H1 (cell line): ENCODE data around the gene DIAPH2. TPM values are rescaled to one million over a fixed set of nuclear protein-coding genes. Genes with fewer than 3 reads are reported as not detected.

Source experiments
- CTCF ChIA-PET: fragments of 300-600 bp; sonication (Branson Sonifier 250); formaldehyde crosslinking; loops from one replicate; lab custom pipeline; 2021; ENCODE audit not compliant: partially characterized antibody; lab: Charles Lee
- POLR2A ChIA-PET: fragments of 300-600 bp; sonication (Branson Sonifier 250); formaldehyde crosslinking; loops from one replicate; lab custom pipeline; 2021; ENCODE audit warnings: inconsistent platforms; ENCODE audit not compliant: partially characterized antibody; lab: Charles Lee
- DNase-seq, 2 experiments: peaks; one replicate each; pipeline versions ENCODE4 v3.0.0 to v3.0.0-alpha.2; 2010 to 2022; ENCODE audit warnings: low spot score in 2 of 2, low read depth in 1 of 2, mixed read lengths in 1 of 2
- FAIRE-seq: peaks from 2 replicates; lab custom pipeline; 2011; peaks lifted over from hg19 to GRCh38; lab: Jason Lieb, UNC
- H2AFZ ChIP-seq: 2 replicates; pipeline ENCODE4 v1.8.1; 2012; ENCODE audit warnings: low read length, inconsistent platforms
- H2AK5ac ChIP-seq: 2 replicates; pipeline ENCODE4 v1.6.1; 2013; ENCODE audit warnings: low read depth, low read length
- H2BK120ac ChIP-seq: replicated peaks from 2 replicates; pipeline ENCODE3; 2013; ENCODE audit warnings: low read depth, low read length, inconsistent platforms
- H2BK12ac ChIP-seq: 2 replicates; pipeline ENCODE4 v1.6.1; 2013; ENCODE audit warnings: low read depth, low read length
- H2BK15ac ChIP-seq: 2 replicates; pipeline ENCODE4 v1.6.1; 2013; ENCODE audit warnings: low read length
- H2BK20ac ChIP-seq: 2 replicates; pipeline ENCODE4 v1.6.1; 2013; ENCODE audit warnings: low read length
- H2BK5ac ChIP-seq: 2 replicates; pipeline ENCODE4 v1.6.1; 2013; ENCODE audit warnings: low read depth, low read length
- H3K14ac ChIP-seq: 2 replicates; pipeline ENCODE4 v1.6.1; 2013; ENCODE audit warnings: inconsistent platforms; ENCODE audit not compliant: insufficient read length
- H3K18ac ChIP-seq: 2 replicates; pipeline ENCODE4 v1.6.1; 2013; ENCODE audit warnings: low read length; ENCODE audit errors: extremely low read depth
- H3K23ac ChIP-seq: 2 replicates; pipeline ENCODE4 v1.6.1; 2013; ENCODE audit warnings: inconsistent platforms; ENCODE audit not compliant: insufficient read length
- H3K23me2 ChIP-seq: 2 replicates; pipeline ENCODE4 v1.6.1; 2013; ENCODE audit warnings: low read depth, low read length
- H3K27ac ChIP-seq: 2 replicates; pipeline ENCODE4 v1.6.1; 2011; ENCODE audit warnings: low read depth, low read length, inconsistent platforms
- H3K27me3 ChIP-seq, 4 experiments: replicated peaks in 1 of 4; 1 replicate in 1 of 4; 2 replicates in 3 of 4; pipeline versions ENCODE4 v1.6.1 to v1.8.1; 2011 to 2013; ENCODE audit warnings: low read length in 3 of 4, mild to moderate bottlenecking in 3 of 4, inconsistent platforms in 2 of 4, mixed read lengths in 2 of 4, moderate library complexity in 1 of 4; ENCODE audit not compliant: control insufficient read depth in 3 of 4, insufficient read depth in 3 of 4; ENCODE audit errors: extremely low read depth in 1 of 4
- H3K36me3 ChIP-seq, 4 experiments: 2 replicates each; pipeline versions ENCODE4 v1.6.1 to v1.8.1; 2011 to 2013; ENCODE audit warnings: mild to moderate bottlenecking in 4 of 4, low read length in 3 of 4, moderate library complexity in 2 of 4, control low read depth in 1 of 4, inconsistent platforms in 1 of 4; ENCODE audit not compliant: insufficient read depth in 4 of 4, control insufficient read depth in 2 of 4
- H3K4ac ChIP-seq: replicated peaks from 2 replicates; pipeline ENCODE3; 2013; ENCODE audit warnings: low read length, low read depth, mixed read lengths, inconsistent platforms; ENCODE audit not compliant: insufficient read length
- H3K4me1 ChIP-seq, 4 experiments: replicated peaks in 1 of 4; 1 replicate in 1 of 4; 2 replicates in 3 of 4; pipeline versions ENCODE4 v1.6.1 to v1.8.1; 2011 to 2013; ENCODE audit warnings: low read length in 3 of 4, inconsistent platforms in 2 of 4, mixed read lengths in 1 of 4; ENCODE audit not compliant: insufficient read depth in 4 of 4, control insufficient read depth in 3 of 4
- H3K4me2 ChIP-seq, 2 experiments: 2 replicates each; pipeline versions ENCODE4 v1.6.1 to v1.8.1; 2011 to 2013; ENCODE audit warnings: low read depth in 2 of 2, low read length in 2 of 2, control low read depth in 1 of 2, inconsistent platforms in 1 of 2, mild to moderate bottlenecking in 1 of 2; ENCODE audit not compliant: insufficient read depth in 1 of 2
- H3K4me3 ChIP-seq, 4 experiments: fragments of 200-600, 300-600 bp in 1 of 4; sonication (generic), shearing (Covaris generic), sonication (Bioruptor Twin) in 1 of 4; 2 replicates each; pipeline versions ENCODE4 v1.5.1 to v1.8.1; 2011 to 2016; ENCODE audit warnings: low read length in 4 of 4, low read depth in 3 of 4, control low read depth in 2 of 4, inconsistent platforms in 2 of 4, mild to moderate bottlenecking in 2 of 4, mixed read lengths in 1 of 4, moderate library complexity in 1 of 4; ENCODE audit not compliant: insufficient read depth in 2 of 4; ENCODE audit errors: extremely low read depth in 1 of 4
- H3K56ac ChIP-seq: replicated peaks from 2 replicates; pipeline ENCODE3; 2013; ENCODE audit warnings: low read depth, mild to moderate bottlenecking, mixed read lengths, low read length, inconsistent platforms; ENCODE audit not compliant: insufficient read length
- H3K79me1 ChIP-seq: 2 replicates; pipeline ENCODE4 v1.6.1; 2013; ENCODE audit warnings: low read depth, low read length, control low read depth
- H3K79me2 ChIP-seq, 2 experiments: 2 replicates each; pipeline versions ENCODE4 v1.6.1 to v1.8.1; 2012 to 2013; ENCODE audit warnings: low read length in 2 of 2, mild to moderate bottlenecking in 2 of 2, inconsistent platforms in 1 of 2; ENCODE audit not compliant: insufficient read depth in 2 of 2, control insufficient read depth in 1 of 2
- H3K9ac ChIP-seq, 4 experiments: replicated peaks in 1 of 4; 1 replicate in 1 of 4; 2 replicates in 3 of 4; pipeline versions ENCODE4 v1.6.1 to v1.8.1; 2011 to 2013; ENCODE audit warnings: low read depth in 3 of 4, low read length in 3 of 4, control low read depth in 2 of 4, mild to moderate bottlenecking in 2 of 4, moderate library complexity in 2 of 4, inconsistent platforms in 1 of 4; ENCODE audit errors: extremely low read depth in 1 of 4
- H3K9me3 ChIP-seq, 2 experiments: 2 replicates each; pipeline versions ENCODE4 v1.6.1 to v1.8.1; 2012 to 2013; ENCODE audit warnings: mild to moderate bottlenecking in 2 of 2, moderate library complexity in 2 of 2, control low read depth in 1 of 2, inconsistent platforms in 1 of 2, low read depth in 1 of 2, low read length in 1 of 2, mixed read lengths in 1 of 2; ENCODE audit not compliant: insufficient read depth in 2 of 2
- H4K20me1 ChIP-seq, 2 experiments: replicated peaks in 1 of 2; 2 replicates each; pipeline versions ENCODE3 to v1.8.1; 2011 to 2013; ENCODE audit warnings: inconsistent platforms in 2 of 2, low read length in 2 of 2, mild to moderate bottlenecking in 1 of 2; ENCODE audit not compliant: insufficient read depth in 2 of 2, control insufficient read depth in 1 of 2
- H4K5ac ChIP-seq: 2 replicates; pipeline ENCODE4 v1.6.1; 2013; ENCODE audit warnings: low read length, low read depth, mixed read lengths, inconsistent platforms; ENCODE audit not compliant: insufficient read length
- H4K8ac ChIP-seq: 2 replicates; pipeline ENCODE4 v1.8.0; 2013; ENCODE audit warnings: mild to moderate bottlenecking, moderate library complexity, low read length, inconsistent platforms; ENCODE audit not compliant: insufficient read depth; ENCODE audit errors: extremely low read depth
- H4K91ac ChIP-seq: replicated peaks from 2 replicates; pipeline ENCODE3; 2013; ENCODE audit warnings: low read length, mixed read lengths, inconsistent platforms; ENCODE audit not compliant: insufficient read length
- CEBPB ChIP-seq: IDR thresholded peaks from 2 replicates; pipeline ENCODE4 v1.6.1; 2012; ENCODE audit warnings: low read depth, low read length
- CHD1 ChIP-seq: IDR thresholded peaks from 2 replicates; pipeline ENCODE4 v1.6.1; 2012; ENCODE audit warnings: low read depth, low read length, improper control_type of control experiment
- HDAC2 ChIP-seq, 2 experiments: fragments of 300-600 bp in 1 of 2; sonication (generic) in 1 of 2; IDR thresholded peaks; 2 replicates each; pipeline ENCODE4 v1.6.1; 2011 to 2012; ENCODE audit warnings: low read depth in 2 of 2, low read length in 2 of 2, mild to moderate bottlenecking in 2 of 2, moderate library complexity in 2 of 2, borderline replicate concordance in 1 of 2, inconsistent platforms in 1 of 2
- JUN ChIP-seq: IDR thresholded peaks from 2 replicates; pipeline ENCODE4 v1.6.1; 2011; ENCODE audit warnings: low read depth, mild to moderate bottlenecking, improper control_type of control experiment, low read length
- SIRT6 ChIP-seq: IDR thresholded peaks from one replicate; pipeline ENCODE4 v1.7.1; 2012; ENCODE audit warnings: low read length, inconsistent platforms
- WGBS, 2 experiments: shearing (Covaris generic) in 1 of 2; methylation state at CpG; one replicate each; pipeline versions ENCODE4 v1.1.6 to v1.1.7; 2013 to 2015; ENCODE audit warnings: low lambda C conversion rate in 2 of 2, mixed read lengths in 2 of 2, inconsistent platforms in 1 of 2, low coverage in 1 of 2, missing lambda C conversion rate in 1 of 2; ENCODE audit not compliant: insufficient replicate concordance in 2 of 2, insufficient coverage in 1 of 2, insufficient read length in 1 of 2; ENCODE audit errors: extremely low coverage in 1 of 2, missing lambda C conversion rate in 1 of 2; 5-methylcytosine and 5-hydroxymethylcytosine counted together
- polyA plus RNA-seq, 7 experiments: library from polyadenylated mRNA; depleted of rRNA in 3 of 7; stranded (reverse) in 5 of 7; unstranded in 2 of 7; fragments of >200 nt in 5 of 7; fragments of 200-250 nt in 2 of 7; gene quantifications; 1 replicate in 5 of 7; 2 replicates in 1 of 7; 4 replicates in 1 of 7; pipeline versions ENCODE4 v1.2.1 to v1.2.3, GENCODE V29; 2011 to 2013; ENCODE audit warnings: missing spikeins in 2 of 7, mixed read lengths in 2 of 7
- total RNA-seq: library from RNA; stranded (reverse); fragmentation: NEBNext Ultra II Directional; extraction: Animal tissue kit (Norgen Biotek cat#: 25700); gene quantifications from 2 replicates; pipeline ENCODE4 v1.2.1, GENCODE V29; 2021
- TF ChIP-seq, protein P1 (sequence below): IDR thresholded peaks from 2 replicates; pipeline ENCODE4 v1.6.1; 2012; ENCODE audit warnings: low read length, inconsistent platforms

The DIAPH2 gene
- total and polyA plus RNA-seq, 2 of the 8 experiments (the other 6 are each of a cell fraction or from before 2014, with no cell fraction given): 4.4 to 24.3 TPM

DNA sequence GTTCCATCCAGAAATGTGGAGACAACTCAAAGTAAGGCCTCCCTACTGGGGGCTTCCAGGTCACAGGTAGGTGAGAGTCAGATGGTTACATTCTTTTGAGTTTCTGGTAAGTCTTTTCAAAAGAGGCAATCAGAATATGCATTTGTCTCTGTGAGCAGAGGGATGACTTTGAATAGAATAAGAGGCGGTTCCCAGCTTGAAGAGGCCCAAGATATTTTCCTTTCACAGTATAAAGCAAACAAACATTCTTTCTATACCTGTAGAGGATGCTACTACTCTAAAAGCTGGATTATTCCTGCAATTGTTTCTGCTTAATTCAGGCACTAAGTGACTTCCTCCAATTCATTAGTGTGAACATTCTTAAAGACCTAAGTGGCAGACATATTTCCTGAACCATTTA is 44.4 kb downstream of the DIAPH2 start:
- H4K20me1 ChIP-seq: no peaks in the 10 kb centered on the region
- H2BK5ac ChIP-seq: no peak overlapping the region
- H3K23ac ChIP-seq: no peak overlapping the region
- H2AK5ac ChIP-seq: no peak overlapping the region
- H3K4me2 ChIP-seq: no peak overlapping the region
- no peak overlapping the region for H3K4me3 ChIP-seq
- 29% methylated on average over 1 of the region's 1 CpG; no CpG with 5 or more reads in 1 of the 2 experiments for WGBS, 2 experiments
- POLR2A ChIA-PET: no interaction called here
- H3K4me1 ChIP-seq: no peaks in the 10 kb centered on the region; a peak in 1 of 7 replicates
- H2BK120ac ChIP-seq: no peak overlapping the region
- no peaks in the 10 kb centered on the region for H3K36me3 ChIP-seq
- H4K8ac ChIP-seq: no peak overlapping the region
- CTCF ChIA-PET: no interaction called here
- no peak overlapping the region for H3K14ac ChIP-seq
- H3K79me2 ChIP-seq: no peaks in the 10 kb centered on the region
- no peak for FAIRE-seq
- no peak overlapping the region for H3K56ac ChIP-seq
- no peak overlapping the region for H2AFZ ChIP-seq
- H3K9me3 ChIP-seq: no peaks in the 10 kb centered on the region
- H3K18ac ChIP-seq: no peak overlapping the region
- no peaks in the 10 kb centered on the region for H3K27me3 ChIP-seq
- no peaks in the 10 kb centered on the region for H3K79me1 ChIP-seq
- H2BK15ac ChIP-seq: no peak overlapping the region
- no peaks in the 10 kb centered on the region for H3K23me2 ChIP-seq
- DNase-seq: no peak
- no peak overlapping the region for H3K27ac ChIP-seq
- no peak overlapping the region for H3K9ac ChIP-seq
- H2BK20ac ChIP-seq: no peak overlapping the region
- H3K4ac ChIP-seq: no peak overlapping the region
- H4K91ac ChIP-seq: no peak overlapping the region
- no peak for TF ChIP-seq CHD1
- no peak for TF ChIP-seq HDAC2 (IDR thresholded peaks at IDR 0.05; ENCODE audit: borderline replicate concordance in 1 of 2, low read depth in 2 of 2, low read length in 2 of 2)
- TF ChIP-seq, protein P1, sequence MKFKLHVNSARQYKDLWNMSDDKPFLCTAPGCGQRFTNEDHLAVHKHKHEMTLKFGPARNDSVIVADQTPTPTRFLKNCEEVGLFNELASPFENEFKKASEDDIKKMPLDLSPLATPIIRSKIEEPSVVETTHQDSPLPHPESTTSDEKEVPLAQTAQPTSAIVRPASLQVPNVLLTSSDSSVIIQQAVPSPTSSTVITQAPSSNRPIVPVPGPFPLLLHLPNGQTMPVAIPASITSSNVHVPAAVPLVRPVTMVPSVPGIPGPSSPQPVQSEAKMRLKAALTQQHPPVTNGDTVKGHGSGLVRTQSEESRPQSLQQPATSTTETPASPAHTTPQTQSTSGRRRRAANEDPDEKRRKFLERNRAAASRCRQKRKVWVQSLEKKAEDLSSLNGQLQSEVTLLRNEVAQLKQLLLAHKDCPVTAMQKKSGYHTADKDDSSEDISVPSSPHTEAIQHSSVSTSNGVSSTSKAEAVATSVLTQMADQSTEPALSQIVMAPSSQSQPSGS: no peak
- no peak for TF ChIP-seq SIRT6
- TF ChIP-seq CEBPB: no peak
- no peak for TF ChIP-seq JUN
- no peak overlapping the region for H4K5ac ChIP-seq
- H2BK12ac ChIP-seq: no peak overlapping the region
